ENCODE data around the gene GABPB1.

DNA sequence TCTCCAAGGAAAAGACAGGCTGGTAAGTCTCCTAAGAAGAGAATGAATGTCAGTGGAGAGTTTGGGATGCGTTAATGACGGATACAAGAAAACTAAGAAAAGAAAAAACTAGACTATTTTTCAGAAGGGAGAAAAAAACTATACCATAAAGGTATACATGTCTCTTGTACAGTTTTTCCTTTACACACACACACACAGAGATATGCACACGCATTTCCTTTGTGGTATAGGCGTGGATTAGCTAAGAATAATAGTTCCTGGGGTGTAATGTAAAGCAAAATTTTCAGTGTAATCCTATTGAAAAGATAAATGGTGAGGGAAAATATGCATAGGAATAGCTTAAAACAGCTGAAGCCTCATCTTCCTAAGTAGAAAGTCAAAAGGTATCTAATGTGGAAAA, 36.3 kb downstream of the GABPB1 start:
- TF ChIP-seq, protein P1, sequence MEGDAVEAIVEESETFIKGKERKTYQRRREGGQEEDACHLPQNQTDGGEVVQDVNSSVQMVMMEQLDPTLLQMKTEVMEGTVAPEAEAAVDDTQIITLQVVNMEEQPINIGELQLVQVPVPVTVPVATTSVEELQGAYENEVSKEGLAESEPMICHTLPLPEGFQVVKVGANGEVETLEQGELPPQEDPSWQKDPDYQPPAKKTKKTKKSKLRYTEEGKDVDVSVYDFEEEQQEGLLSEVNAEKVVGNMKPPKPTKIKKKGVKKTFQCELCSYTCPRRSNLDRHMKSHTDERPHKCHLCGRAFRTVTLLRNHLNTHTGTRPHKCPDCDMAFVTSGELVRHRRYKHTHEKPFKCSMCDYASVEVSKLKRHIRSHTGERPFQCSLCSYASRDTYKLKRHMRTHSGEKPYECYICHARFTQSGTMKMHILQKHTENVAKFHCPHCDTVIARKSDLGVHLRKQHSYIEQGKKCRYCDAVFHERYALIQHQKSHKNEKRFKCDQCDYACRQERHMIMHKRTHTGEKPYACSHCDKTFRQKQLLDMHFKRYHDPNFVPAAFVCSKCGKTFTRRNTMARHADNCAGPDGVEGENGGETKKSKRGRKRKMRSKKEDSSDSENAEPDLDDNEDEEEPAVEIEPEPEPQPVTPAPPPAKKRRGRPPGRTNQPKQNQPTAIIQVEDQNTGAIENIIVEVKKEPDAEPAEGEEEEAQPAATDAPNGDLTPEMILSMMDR (IDR thresholded peaks at IDR 0.05; ENCODE audit: low read length), result no peak
- TF ChIP-seq EZH2 (optimal IDR thresholded peaks at IDR 0.05; ENCODE audit: low read depth, low read length), result no peak
